T-helper 1 cell treated with Interleukin-12 subunit alpha and Interleukin-12 subunit beta and Interleukin-4 antibody, amounts not matched to agents 30 μg/mL and 1 μg/mL, for 36 hours (primary cell): ENCODE results near the gene SFXN3.

ENCODE experiments used
- H3K27ac Mint-ChIP-seq: one replicate; pipeline ENCODE4 v1.8.0; 2021; ENCODE audit warnings: mild to moderate bottlenecking, mixed read lengths
- H3K27me3 Mint-ChIP-seq: one replicate; pipeline ENCODE4 v1.8.0; 2021; ENCODE audit warnings: low read depth, mixed read lengths
- H3K36me3 Mint-ChIP-seq: one replicate; pipeline ENCODE4 v1.8.0; 2021; ENCODE audit warnings: low read depth, mixed read lengths
- H3K4me1 Mint-ChIP-seq: one replicate; pipeline ENCODE4 v1.8.0; 2021; ENCODE audit warnings: low read depth, mixed read lengths
- H3K4me3 Mint-ChIP-seq: one replicate; pipeline ENCODE4 v1.8.0; 2021; ENCODE audit warnings: mild to moderate bottlenecking, moderate library complexity, mixed read lengths
- H3K9me3 Mint-ChIP-seq: one replicate; pipeline ENCODE4 v1.8.0; 2021; ENCODE audit warnings: mixed read lengths

Gene SFXN3

GRCh38 chr10:101018118-101018599 is 12.9 kb upstream of the SFXN3 start:
- Mint-ChIP-seq H3K9me3 (no peaks in the 10 kb centered on the region), H3K4me1 (peaks cover 6% of the 10 kb centered on the region), H3K36me3 (no peaks in the 10 kb centered on the region), H3K27ac (no peak overlapping the region), H3K27me3 (peaks cover 51% of the 10 kb centered on the region), H3K4me3 (no peak overlapping the region)

GRCh38 chr10:101018600-101019439 is 12.2 kb upstream of the SFXN3 start:
- no peak overlapping the region for H3K4me3 Mint-ChIP-seq
- H3K27ac Mint-ChIP-seq = no peak overlapping the region
- no peaks in the 10 kb centered on the region for H3K36me3 Mint-ChIP-seq
- H3K4me1 Mint-ChIP-seq = peaks cover 4% of the 10 kb centered on the region
- peaks cover 51% of the 10 kb centered on the region for H3K27me3 Mint-ChIP-seq
- no peaks in the 10 kb centered on the region for H3K9me3 Mint-ChIP-seq

GRCh38 chr10:101019440-101019703 is 11.7 kb upstream of the SFXN3 start:
- no peaks in the 10 kb centered on the region for H3K9me3 Mint-ChIP-seq
- H3K36me3 Mint-ChIP-seq = no peaks in the 10 kb centered on the region
- no peak overlapping the region for H3K4me3 Mint-ChIP-seq
- peaks cover 1% of the 10 kb centered on the region for H3K4me1 Mint-ChIP-seq
- H3K27me3 Mint-ChIP-seq = peaks cover 48% of the 10 kb centered on the region
- H3K27ac Mint-ChIP-seq = no peak overlapping the region

GRCh38 chr10:101020427-101021075 is 10.5 kb upstream of the SFXN3 start:
- Mint-ChIP-seq H3K36me3 (no peaks in the 10 kb centered on the region), H3K4me1 (peaks cover 1% of the 10 kb centered on the region), H3K27me3 (peaks cover 38% of the 10 kb centered on the region), H3K27ac (no peak overlapping the region), H3K4me3 (no peak overlapping the region), H3K9me3 (no peaks in the 10 kb centered on the region)

GRCh38 chr10:101021239-101021638 is 9.8 kb upstream of the SFXN3 start:
- Mint-ChIP-seq H3K27me3 (peaks cover 35% of the 10 kb centered on the region), H3K9me3 (no peaks in the 10 kb centered on the region), H3K36me3 (no peaks in the 10 kb centered on the region), H3K4me1 (peaks cover 1% of the 10 kb centered on the region), H3K4me3 (no peak overlapping the region), H3K27ac (no peak overlapping the region)

- Mint-ChIP-seq H3K27ac (no peak overlapping the region), H3K36me3 (no peaks in the 10 kb centered on the region), H3K4me3 (no peak overlapping the region), H3K4me1 (peaks cover 1% of the 10 kb centered on the region), H3K9me3 (no peaks in the 10 kb centered on the region), H3K27me3 (peaks cover 30% of the 10 kb centered on the region)
Observed at GRCh38 chr10:101021692-101022251, 9.3 kb upstream of the SFXN3 start.

- no peak overlapping the region for H3K4me3 Mint-ChIP-seq
- no peak overlapping the region for H3K27ac Mint-ChIP-seq
- peaks cover 28% of the 10 kb centered on the region for H3K27me3 Mint-ChIP-seq
- no peaks in the 10 kb centered on the region for H3K36me3 Mint-ChIP-seq
- H3K4me1 Mint-ChIP-seq = peaks cover 1% of the 10 kb centered on the region
- no peaks in the 10 kb centered on the region for H3K9me3 Mint-ChIP-seq
Observed at GRCh38 chr10:101022967-101023705, 7.9 kb upstream of the SFXN3 start.

GRCh38 chr10:101027106-101027720 is 3.8 kb upstream of the SFXN3 start:
- Mint-ChIP-seq H3K4me1 (peaks cover 2% of the 10 kb centered on the region), H3K9me3 (no peaks in the 10 kb centered on the region), H3K27ac (no peak overlapping the region), H3K36me3 (no peaks in the 10 kb centered on the region), H3K27me3 (peaks cover 17% of the 10 kb centered on the region), H3K4me3 (no peak overlapping the region)

GRCh38 chr10:101028446-101029337 is 2.3 kb upstream of the SFXN3 start:
- Mint-ChIP-seq H3K36me3 (no peaks in the 10 kb centered on the region), H3K4me3 (no peak overlapping the region), H3K27ac (no peak overlapping the region), H3K9me3 (no peaks in the 10 kb centered on the region), H3K4me1 (peaks cover 14% of the 10 kb centered on the region), H3K27me3 (peaks cover 17% of the 10 kb centered on the region)

- H3K36me3 Mint-ChIP-seq = peaks cover 4% of the 10 kb centered on the region
- H3K9me3 Mint-ChIP-seq = no peaks in the 10 kb centered on the region
- H3K27me3 Mint-ChIP-seq = peaks cover 17% of the 10 kb centered on the region
- H3K27ac Mint-ChIP-seq = no peak overlapping the region
- peaks cover 17% of the 10 kb centered on the region for H3K4me1 Mint-ChIP-seq
- no peak overlapping the region for H3K4me3 Mint-ChIP-seq
Observed at GRCh38 chr10:101029520-101030295, 1.3 kb upstream of the SFXN3 start.

GRCh38 chr10:101030496-101031127 is 422 bp upstream of the SFXN3 start:
- Mint-ChIP-seq H3K27me3 (peaks cover 17% of the 10 kb centered on the region), H3K4me3 (peak overlapping the region; percentile 87), H3K9me3 (no peaks in the 10 kb centered on the region), H3K36me3 (peaks cover 8% of the 10 kb centered on the region), H3K27ac (no peak overlapping the region), H3K4me1 (peaks cover 17% of the 10 kb centered on the region)

- Mint-ChIP-seq H3K4me3 (peak overlapping the region; percentile 87), H3K27ac (peak overlapping the region; percentile 88), H3K27me3 (peaks cover 17% of the 10 kb centered on the region), H3K36me3 (peaks cover 18% of the 10 kb centered on the region), H3K4me1 (peaks cover 17% of the 10 kb centered on the region), H3K9me3 (no peaks in the 10 kb centered on the region)
Observed at GRCh38 chr10:101031796-101032636, 982 bp downstream of the SFXN3 start.
